Measurements from ENCODE around the gene DCAF10. TPM values are rescaled to one million over a fixed set of nuclear protein-coding genes. Genes with fewer than 3 reads are reported as not detected.
A peak's percentile ranks its signal among the peaks of the same experiment; 100 is the strongest.

The DCAF10 gene
- total and polyA plus RNA-seq, 2 of the 13 experiments (the other 11 are each of a cell fraction or from before 2014, with no cell fraction given) = 9.2 to 20.3 TPM

GRCh38 chr9:37784616-37785483 lies 15.7 kb upstream of the DCAF10 start, which contains the start of gene EXOSC3 (continued):
- TF ChIP-seq ZXDC (CRISPR knock-in tag; IDR thresholded peaks at IDR 0.05) = peak; percentile 80; the same call in 1 of the 2 replicates
- TF ChIP-seq MNT (IDR thresholded peaks at IDR 0.05) = 0 out of 2 replicates have a peak, but pooled peaks have one; percentile 16
- TF ChIP-seq PHB2 (IDR thresholded peaks at IDR 0.05; ENCODE audit: partially characterized antibody) = no peak
- TF ChIP-seq ZKSCAN5 (CRISPR knock-in tag; IDR thresholded peaks at IDR 0.05) = no peak
- no peak for TF ChIP-seq PPARG (CRISPR knock-in tag; conservative IDR thresholded peaks at IDR 0.05)
- peak; percentile 56 for TF ChIP-seq RBM39 (IDR thresholded peaks at IDR 0.05; ENCODE audit: low read depth, low read length, poor library complexity, severe bottlenecking)
- peak; percentile 56; the same call in 1 of the 2 replicates for TF ChIP-seq HNF1B (CRISPR knock-in tag; IDR thresholded peaks at IDR 0.05)
- no peak for TF ChIP-seq PRDM10 (CRISPR knock-in tag; IDR thresholded peaks at IDR 0.05; ENCODE audit: low read depth)
- TF ChIP-seq SP140L (CRISPR knock-in tag; IDR thresholded peaks at IDR 0.05; ENCODE audit: borderline replicate concordance) = no peak
- TF ChIP-seq TEAD3 (CRISPR knock-in tag; optimal IDR thresholded peaks at IDR 0.05; ENCODE audit: borderline replicate concordance) = peak; percentile 48

Data from HepG2 (cell line).